Mammary epithelial cell (primary cell): Measurements from ENCODE around the gene VPS37C.

Source experiments
- CTCF ChIP-seq, 2 donors: IDR thresholded peaks in 1 of 2; conservative IDR thresholded peaks in 1 of 2; 2 replicates each; pipeline ENCODE4 v1.5.1; 2011 to 2012; ENCODE audit warnings: inconsistent platforms in 2 of 2, low read length in 2 of 2, mild to moderate bottlenecking in 2 of 2, control low read depth in 1 of 2, low read depth in 1 of 2; ENCODE audit not compliant: insufficient read depth in 1 of 2; ENCODE audit errors: extremely low read depth in 1 of 2
- EZH2 ChIP-seq: IDR thresholded peaks from 2 replicates; pipeline ENCODE4 v1.6.1; 2012; ENCODE audit warnings: low read length, inconsistent platforms, borderline replicate concordance

GRCh38 chr11:61193596-61193995 lies 32.4 kb upstream of the VPS37C start:
- no peak for TF ChIP-seq EZH2
- TF ChIP-seq CTCF (conservative IDR thresholded peaks at IDR 0.05 in 1 of 2, IDR thresholded peaks at IDR 0.05 in 1 of 2; ENCODE audit: extremely low read depth in 1 of 2, insufficient read depth in 1 of 2, low read depth in 1 of 2, low read length in 2 of 2): no peak
